ENCODE results near the gene UQCC3.

GRCh38 chr11:62715150-62716130 is 44.0 kb downstream of the UQCC3 start:
- no peak for TF ChIP-seq CTCF (IDR thresholded peaks at IDR 0.05)
- no peak for TF ChIP-seq POLR2A (IDR thresholded peaks at IDR 0.05)
